ENCODE results near the gene CHSY3. TPM values are rescaled to one million over a fixed set of nuclear protein-coding genes. Genes with fewer than 3 reads are reported as not detected.

CHSY3 gene
- total and polyA plus RNA-seq, 12 donors: 0.15 to 1.6 (median 1.0) TPM

DNA sequence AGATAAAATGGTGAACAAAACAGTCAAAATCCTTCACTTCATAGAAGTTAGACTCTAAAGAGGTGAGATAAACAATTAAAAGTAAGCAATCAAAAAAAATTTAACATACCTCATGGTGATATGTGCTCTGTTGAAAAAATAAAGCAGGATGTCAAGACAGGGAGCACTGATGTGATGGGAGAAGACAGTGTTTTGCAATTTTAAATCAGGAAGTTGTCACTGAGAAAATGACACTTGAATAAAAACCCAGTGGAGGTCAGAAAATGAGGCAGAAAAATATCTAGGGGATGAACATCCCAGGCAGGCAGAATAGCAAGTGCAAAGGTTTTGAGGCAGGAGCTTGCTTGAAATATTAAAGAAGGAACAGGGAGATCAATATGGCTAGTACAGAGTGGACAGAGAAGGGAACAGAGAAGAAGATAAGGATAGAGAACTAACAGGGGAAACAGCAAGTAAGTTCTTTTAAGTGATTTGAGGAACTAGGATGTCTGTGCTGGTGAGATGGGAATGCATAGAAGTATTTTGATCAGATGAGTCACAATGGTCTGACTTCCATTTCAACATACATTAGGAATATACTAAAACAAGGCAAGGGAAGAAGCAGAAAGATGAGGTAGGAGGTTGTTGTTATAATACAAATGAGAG is 130.4 kb downstream of the CHSY3 start:
- Histone ChIP-seq H3K9me3 (peaks cover 0 to 3% (median 0%) of the 10 kb centered on the region in 11 donors), H3K4me1 (peaks cover 0 to 14% (median 0%) of the 10 kb centered on the region in 9 donors), H3K36me3 (no peaks in the 10 kb centered on the region), H3K27ac (no peak overlapping the region), H3K27me3 (no peaks in the 10 kb centered on the region), H3K4me3 (no peak overlapping the region)
- no peak for ATAC-seq
- DNase-seq: no peak
- TF ChIP-seq, protein P1, sequence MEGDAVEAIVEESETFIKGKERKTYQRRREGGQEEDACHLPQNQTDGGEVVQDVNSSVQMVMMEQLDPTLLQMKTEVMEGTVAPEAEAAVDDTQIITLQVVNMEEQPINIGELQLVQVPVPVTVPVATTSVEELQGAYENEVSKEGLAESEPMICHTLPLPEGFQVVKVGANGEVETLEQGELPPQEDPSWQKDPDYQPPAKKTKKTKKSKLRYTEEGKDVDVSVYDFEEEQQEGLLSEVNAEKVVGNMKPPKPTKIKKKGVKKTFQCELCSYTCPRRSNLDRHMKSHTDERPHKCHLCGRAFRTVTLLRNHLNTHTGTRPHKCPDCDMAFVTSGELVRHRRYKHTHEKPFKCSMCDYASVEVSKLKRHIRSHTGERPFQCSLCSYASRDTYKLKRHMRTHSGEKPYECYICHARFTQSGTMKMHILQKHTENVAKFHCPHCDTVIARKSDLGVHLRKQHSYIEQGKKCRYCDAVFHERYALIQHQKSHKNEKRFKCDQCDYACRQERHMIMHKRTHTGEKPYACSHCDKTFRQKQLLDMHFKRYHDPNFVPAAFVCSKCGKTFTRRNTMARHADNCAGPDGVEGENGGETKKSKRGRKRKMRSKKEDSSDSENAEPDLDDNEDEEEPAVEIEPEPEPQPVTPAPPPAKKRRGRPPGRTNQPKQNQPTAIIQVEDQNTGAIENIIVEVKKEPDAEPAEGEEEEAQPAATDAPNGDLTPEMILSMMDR (IDR thresholded peaks at IDR 0.05): no peak
- intact Hi-C loops (cut with DNase I): no loop called here

DNA sequence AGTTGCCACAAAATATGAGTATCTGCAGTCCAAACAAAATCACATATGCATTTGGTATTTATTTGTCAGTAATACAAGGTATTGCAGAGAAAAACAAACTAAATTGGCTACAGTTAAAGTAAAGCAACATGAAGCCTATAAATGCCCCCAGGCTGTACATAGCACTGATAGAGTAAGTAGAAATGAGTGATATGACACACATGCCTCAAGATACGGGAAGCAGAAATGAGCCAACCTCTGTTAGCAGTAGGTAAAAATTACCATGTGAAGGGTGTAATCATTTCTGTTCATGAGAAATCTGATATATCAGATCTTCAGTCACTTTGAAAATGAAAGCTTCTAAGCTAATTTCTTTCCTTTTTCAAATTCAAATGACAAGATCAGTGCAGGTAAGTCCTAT is 131.1 kb downstream of the CHSY3 start:
- H3K27ac ChIP-seq: no peak overlapping the region
- H3K9me3 ChIP-seq: peaks cover 0 to 3% (median 0%) of the 10 kb centered on the region in 11 donors
- H3K4me1 ChIP-seq: peaks cover 0 to 14% (median 0%) of the 10 kb centered on the region in 9 donors
- no peak overlapping the region for H3K4me3 ChIP-seq
- ATAC-seq (no peak), DNase-seq (no peak)
- intact Hi-C loops (cut with DNase I): no loop called here
- H3K36me3 ChIP-seq: no peaks in the 10 kb centered on the region
- 53 to 84% methylated on average over 1 of the region's 1 CpG for WGBS, 2 donors
- TF ChIP-seq, protein P1 (IDR thresholded peaks at IDR 0.05): no peak
- H3K27me3 ChIP-seq: no peaks in the 10 kb centered on the region

DNA sequence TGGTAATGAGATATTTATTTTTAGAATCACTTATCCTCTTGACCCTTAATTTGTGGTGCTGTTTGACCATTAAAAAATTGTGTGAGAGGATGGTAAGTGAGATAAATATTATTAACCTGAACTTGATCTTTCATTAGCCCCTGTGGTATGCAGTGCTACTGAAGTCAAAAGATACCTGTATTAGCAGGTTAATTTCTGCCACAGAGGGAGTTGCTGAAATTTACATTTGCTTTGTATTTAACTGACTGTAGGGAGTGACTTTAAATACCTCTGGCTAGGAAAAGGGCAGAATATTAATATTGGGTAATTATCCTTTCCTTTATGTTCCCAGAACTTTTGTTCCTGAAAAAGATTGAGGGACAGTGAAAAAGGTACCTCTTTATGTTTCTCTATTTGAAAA is 133.6 kb downstream of the CHSY3 start:
- DNase-seq (no peak), ATAC-seq (no peak)
- intact Hi-C loops (cut with DNase I): no loop called here
- peaks cover 0 to 14% (median 0%) of the 10 kb centered on the region in 9 donors for H3K4me1 ChIP-seq
- peaks cover 0 to 3% (median 0%) of the 10 kb centered on the region in 11 donors for H3K9me3 ChIP-seq
- TF ChIP-seq, protein P1 (IDR thresholded peaks at IDR 0.05): no peak
- no peak overlapping the region for H3K27ac ChIP-seq
- H3K36me3 ChIP-seq: no peaks in the 10 kb centered on the region
- H3K4me3 ChIP-seq: no peak overlapping the region
- H3K27me3 ChIP-seq: no peaks in the 10 kb centered on the region

DNA sequence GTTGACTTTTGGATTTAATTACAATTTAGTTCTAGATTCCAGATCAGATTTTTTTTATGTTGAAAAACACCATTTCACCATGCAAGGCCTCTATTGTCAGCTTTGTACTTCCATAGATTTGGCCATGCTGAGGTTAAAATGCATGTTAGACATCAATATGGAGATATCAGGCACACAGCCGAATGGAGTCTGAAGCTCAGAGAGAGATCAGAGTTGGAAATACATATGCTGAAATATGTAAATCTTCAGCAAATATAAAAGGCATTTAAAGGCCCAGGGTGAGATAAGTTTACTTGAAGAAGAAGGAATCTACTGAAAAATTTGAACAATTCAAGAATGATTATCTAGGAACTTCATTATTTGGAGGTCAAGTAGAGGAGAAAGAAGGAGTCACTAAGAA is 139.6 kb downstream of the CHSY3 start:
- Histone ChIP-seq H3K9me3 (no peaks in the 10 kb centered on the region), H3K4me1 (no peaks in the 10 kb centered on the region), H3K27ac (no peak overlapping the region), H3K27me3 (no peaks in the 10 kb centered on the region), H3K4me3 (no peak overlapping the region), H3K36me3 (no peaks in the 10 kb centered on the region)
- ATAC-seq (no peak), DNase-seq (no peak)
- intact Hi-C loops (cut with DNase I): no loop called here
- WGBS, 2 donors: 97 to 98% methylated on average over 1 of the region's 1 CpG
- TF ChIP-seq, protein P1 (IDR thresholded peaks at IDR 0.05): no peak
